A549 treated with DMSO at 1 μM for 4 hours (cell line): ENCODE data around the gene CYP2S1. TPM values are rescaled to one million over a fixed set of nuclear protein-coding genes. Genes with fewer than 3 reads are reported as not detected.

Experiments
- total RNA-seq: library from RNA; stranded (reverse); fragments of 200-300 nt; extraction: Qiagen RNA extraction; gene quantifications from 5 replicates; pipeline ENCODE4 v1.2.3, GENCODE V29; 2022; ENCODE audit warnings: low read depth

Gene CYP2S1, protein sequence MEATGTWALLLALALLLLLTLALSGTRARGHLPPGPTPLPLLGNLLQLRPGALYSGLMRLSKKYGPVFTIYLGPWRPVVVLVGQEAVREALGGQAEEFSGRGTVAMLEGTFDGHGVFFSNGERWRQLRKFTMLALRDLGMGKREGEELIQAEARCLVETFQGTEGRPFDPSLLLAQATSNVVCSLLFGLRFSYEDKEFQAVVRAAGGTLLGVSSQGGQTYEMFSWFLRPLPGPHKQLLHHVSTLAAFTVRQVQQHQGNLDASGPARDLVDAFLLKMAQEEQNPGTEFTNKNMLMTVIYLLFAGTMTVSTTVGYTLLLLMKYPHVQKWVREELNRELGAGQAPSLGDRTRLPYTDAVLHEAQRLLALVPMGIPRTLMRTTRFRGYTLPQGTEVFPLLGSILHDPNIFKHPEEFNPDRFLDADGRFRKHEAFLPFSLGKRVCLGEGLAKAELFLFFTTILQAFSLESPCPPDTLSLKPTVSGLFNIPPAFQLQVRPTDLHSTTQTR
- total RNA-seq, result 25.7 to 32.0 TPM (median 28.7 TPM) in 5 replicates

GRCh38 chr19:41192574-41193429 lies at the start of gene CYP2S1:
TSS of gene CYP2S1 (plus strand) at chr19:41193219. CDS start at chr19:41193265, 46 bp downstream.

DNA sequence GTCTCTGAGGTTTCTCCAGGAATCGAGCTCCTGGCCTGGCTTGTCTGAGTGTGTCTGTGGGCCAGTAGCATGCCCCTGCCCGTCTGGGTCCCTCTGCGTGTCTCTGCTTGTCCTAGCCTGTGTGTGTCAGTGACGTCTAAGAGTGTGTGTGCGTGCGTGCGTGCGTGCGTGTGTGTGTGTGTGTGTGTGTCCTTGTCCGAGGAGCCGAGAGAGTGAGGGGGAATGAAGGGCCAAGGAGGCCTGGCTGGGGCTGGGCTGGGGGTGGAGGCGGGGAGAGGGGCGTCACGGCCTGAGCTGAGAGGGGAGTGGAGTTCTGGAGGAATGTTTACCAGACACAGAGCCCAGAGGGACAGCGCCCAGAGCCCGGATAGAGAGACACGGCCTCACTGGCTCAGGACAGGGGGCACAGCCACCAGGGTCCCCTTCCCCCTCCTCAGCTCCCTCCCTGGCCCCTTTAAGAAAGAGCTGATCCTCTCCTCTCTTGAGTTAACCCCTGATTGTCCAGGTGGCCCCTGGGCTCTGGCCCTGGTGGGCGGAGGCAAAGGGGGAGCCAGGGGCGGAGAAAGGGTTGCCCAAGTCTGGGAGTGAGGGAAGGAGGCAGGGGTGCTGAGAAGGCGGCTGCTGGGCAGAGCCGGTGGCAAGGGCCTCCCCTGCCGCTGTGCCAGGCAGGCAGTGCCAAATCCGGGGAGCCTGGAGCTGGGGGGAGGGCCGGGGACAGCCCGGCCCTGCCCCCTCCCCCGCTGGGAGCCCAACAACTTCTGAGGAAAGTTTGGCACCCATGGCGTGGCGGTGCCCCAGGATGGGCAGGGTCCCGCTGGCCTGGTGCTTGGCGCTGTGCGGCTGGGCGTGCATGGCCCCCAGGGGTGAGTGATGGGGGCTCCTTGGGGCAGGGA lies 25.8 kb downstream of the CYP2S1 start, which contains the start of gene AXL:
TSS of gene AXL (plus strand) at position 609 of the 893 bp plus-strand sequence. CDS start at position 779, 170 bp downstream.

Other genes with a start within 250 kb of the CYP2S1 start
- gene CYP2B6, start 201.9 kb upstream of the CYP2S1 start, total RNA-seq, result 0.05 to 0.07 TPM in 2 of 5 replicates, not detected in the others
- gene CYP2A13, start 104.8 kb upstream of the CYP2S1 start, total RNA-seq, result not detected in 5 replicates
- gene CYP2F1, start 78.8 kb upstream of the CYP2S1 start, total RNA-seq, result not detected in 5 replicates
- gene AXL, start 26.0 kb downstream of the CYP2S1 start, total RNA-seq, result 139 to 161 TPM (median 160 TPM) in 5 replicates
- 312 to 351 TPM (median 317 TPM) in 5 replicates for gene HNRNPUL1, start 71.2 kb downstream of the CYP2S1 start, total RNA-seq
- 33.4 to 46.6 TPM (median 39.1 TPM) in 5 replicates for gene CCDC97, start 117.0 kb downstream of the CYP2S1 start, total RNA-seq
- gene TGFB1, start 160.7 kb downstream of the CYP2S1 start, total RNA-seq, result 125 to 172 TPM (median 143 TPM) in 5 replicates
- gene B9D2, start 170.9 kb downstream of the CYP2S1 start, total RNA-seq, result 29.1 to 32.7 TPM (median 32.2 TPM) in 5 replicates
- 2.5 to 4.7 TPM (median 4.0 TPM) in 5 replicates for gene TMEM91, start 183.3 kb downstream of the CYP2S1 start, total RNA-seq
- gene EXOSC5, start 204.1 kb downstream of the CYP2S1 start, total RNA-seq, result 85.7 to 104 TPM (median 93.2 TPM) in 5 replicates
- gene BCKDHA, start 204.6 kb downstream of the CYP2S1 start, total RNA-seq, result 33.0 to 54.6 TPM (median 39.5 TPM) in 5 replicates
- gene B3GNT8, start 234.2 kb downstream of the CYP2S1 start, total RNA-seq, result 0.08 to 0.11 TPM (median 0.09 TPM) in 3 of 5 replicates, not detected in the others
- gene DMAC2, start 246.7 kb downstream of the CYP2S1 start, total RNA-seq, result 101 to 128 TPM (median 110 TPM) in 5 replicates
- not detected in 5 replicates for gene ERICH4, start 249.9 kb downstream of the CYP2S1 start, total RNA-seq